GM12878 (cell line): ENCODE measurements around the gene UTP3. TPM values are rescaled to one million over a fixed set of nuclear protein-coding genes. Genes with fewer than 3 reads are reported as not detected.

Experiments
- ATAC-seq: fragments of 200-7000 bp; cut with Tn5 transposase; 3 replicates; pipeline ENCODE4 v1.9.1; 2020; ENCODE audit warnings: mild to moderate bottlenecking, moderate library complexity
- BruUV-seq: library from RNA; stranded (reverse); fragments of 400-500 nt; replicated peaks from 2 replicates; lab custom pipeline; 2021; lab: Mats Ljungman, UMichigan
- CTCF ChIA-PET: fragments of 300-600 bp; sonication (Branson Sonifier 250); formaldehyde crosslinking; extraction: SDS; loops from one replicate; lab custom pipeline; 2021; ENCODE audit warnings: inconsistent platforms; lab: Yijun Ruan, JAX
- POLR2A ChIA-PET: fragments of 350-600 bp; formaldehyde crosslinking; extraction: SDS; loops from one replicate; lab custom pipeline; 2021; ENCODE audit warnings: inconsistent platforms; lab: Charles Lee
- RAD21 ChIA-PET: fragments of 300-600 bp; sonication (Branson Sonifier 250); formaldehyde crosslinking; loops from one replicate; lab custom pipeline; 2023; ENCODE audit warnings: antibody characterized with exemption; ENCODE audit not compliant: unreplicated experiment; lab: Charles Lee
- SMC1A ChIA-PET: fragments of 300-600 bp; sonication (Branson Sonifier 250); formaldehyde crosslinking; loops from one replicate; lab custom pipeline; 2023; ENCODE audit not compliant: unreplicated experiment, uncharacterized antibody; lab: Charles Lee
- DNase-seq: peaks from one replicate; pipeline ENCODE4 v3.0.0-alpha.2; 2011; ENCODE audit warnings: low read depth, low spot score
- FAIRE-seq: peaks from 3 replicates; lab custom pipeline; 2011; peaks lifted over from hg19 to GRCh38; lab: Jason Lieb, UNC
- H2AFZ ChIP-seq: 2 replicates; pipeline ENCODE4 v1.6.0; 2011; ENCODE audit warnings: low read depth, low read length, control low read depth; ENCODE audit not compliant: control insufficient read depth
- H3K27ac ChIP-seq: 2 replicates; pipeline ENCODE4 v1.5.1; 2011; ENCODE audit warnings: control low read depth; ENCODE audit not compliant: control insufficient read depth, insufficient read depth
- H3K27me3 ChIP-seq, 2 experiments: replicated peaks in 1 of 2; 2 replicates each; pipeline versions ENCODE4 v1.6.0 to v1.6.1; 2011; ENCODE audit warnings: low read length in 1 of 2; ENCODE audit not compliant: control insufficient read depth in 2 of 2, insufficient read depth in 2 of 2
- H3K36me3 ChIP-seq, 2 experiments: 2 replicates each; pipeline ENCODE4 v1.5.1; 2011; ENCODE audit warnings: low read length in 1 of 2; ENCODE audit not compliant: control insufficient read depth in 2 of 2, insufficient read depth in 2 of 2
- H3K4me1 ChIP-seq: 2 replicates; pipeline ENCODE4 v1.6.1; 2011; ENCODE audit warnings: mild to moderate bottlenecking, low read length, moderate library complexity, mixed read lengths; ENCODE audit not compliant: control insufficient read depth, insufficient read depth
- H3K4me2 ChIP-seq: 2 replicates; pipeline ENCODE4 v1.6.0; 2011; ENCODE audit warnings: control low read depth; ENCODE audit not compliant: control insufficient read depth, insufficient read depth
- H3K4me3 ChIP-seq: fragments of 200-600 bp; sonication (generic); 2 replicates; pipeline ENCODE4 v1.5.1; 2016
- H3K79me2 ChIP-seq: 2 replicates; pipeline ENCODE4 v1.6.0; 2011; ENCODE audit warnings: low read length; ENCODE audit not compliant: control insufficient read depth, insufficient read depth
- H3K9ac ChIP-seq: 2 replicates; pipeline ENCODE4 v1.8.0; 2011; ENCODE audit warnings: low read length, control low read depth, mixed read lengths; ENCODE audit not compliant: control insufficient read depth, insufficient read depth
- H3K9me3 ChIP-seq: replicated peaks from 3 replicates; pipeline ENCODE4 v1.5.1; 2011; ENCODE audit warnings: mild to moderate bottlenecking, low read length; ENCODE audit not compliant: control insufficient read depth, insufficient read depth
- H4K20me1 ChIP-seq: 2 replicates; pipeline ENCODE4 v1.6.0; 2011; ENCODE audit not compliant: control insufficient read depth, insufficient read depth
- CBX5 ChIP-seq: sonication (generic); IDR thresholded peaks from 2 replicates; pipeline ENCODE4 v1.6.1; 2016; ENCODE audit warnings: low read depth, moderate library complexity, mild to moderate bottlenecking, inconsistent platforms
- CEBPZ ChIP-seq: fragments of 150-350 bp; IDR thresholded peaks from 2 replicates; pipeline ENCODE4 v1.6.1; 2016; ENCODE audit warnings: low read depth, low read length
- CHD2 ChIP-seq: IDR thresholded peaks from 2 replicates; pipeline ENCODE4 v1.6.1; 2011; ENCODE audit warnings: low read depth, low read length, improper control_type of control experiment, borderline replicate concordance
- CREM ChIP-seq: IDR thresholded peaks from 2 replicates; pipeline ENCODE4 v1.6.1; 2014; ENCODE audit warnings: antibody characterized with exemption, low read depth
- GATAD2B ChIP-seq: fragments of 450-650 bp; conservative IDR thresholded peaks from 2 replicates; pipeline ENCODE4 v1.6.1; 2017; ENCODE audit warnings: low read depth, mild to moderate bottlenecking, moderate library complexity
- HDAC2 ChIP-seq: fragments of 200-600 bp; sonication (generic); IDR thresholded peaks from 2 replicates; pipeline ENCODE4 v1.6.1; 2017
- MTA3 ChIP-seq: IDR thresholded peaks from 2 replicates; pipeline ENCODE4 v1.6.1; 2012; ENCODE audit warnings: low read length, inconsistent platforms, borderline replicate concordance
- NR2C2 ChIP-seq: IDR thresholded peaks from 2 replicates; pipeline ENCODE4 v1.6.1; 2011; ENCODE audit warnings: borderline replicate concordance, low read depth; ENCODE audit not compliant: control insufficient read depth, insufficient read length
- RELA ChIP-seq: fragments of 450-650 bp; IDR thresholded peaks from 2 replicates; pipeline ENCODE4 v1.8.0; 2014; ENCODE audit warnings: borderline replicate concordance; ENCODE audit not compliant: partially characterized antibody
- SMC3 ChIP-seq: IDR thresholded peaks from 2 replicates; pipeline ENCODE4 v1.6.1; 2011; ENCODE audit warnings: low read length, improper control_type of control experiment, borderline replicate concordance
- STAT1 ChIP-seq: fragments of 450-650 bp; conservative IDR thresholded peaks from 2 replicates; pipeline ENCODE4 v1.6.1; 2014; ENCODE audit warnings: antibody characterized with exemption, mild to moderate bottlenecking
- WRNIP1 ChIP-seq: IDR thresholded peaks from 2 replicates; pipeline ENCODE4 v1.6.1; 2011; ENCODE audit warnings: low read depth, low read length, improper control_type of control experiment, borderline replicate concordance
- ZBTB4 ChIP-seq: fragments of 450-650 bp; formaldehyde crosslinking; IDR thresholded peaks from 2 replicates; pipeline ENCODE4 v1.4.0; 2022; ENCODE audit warnings: mild to moderate bottlenecking, moderate library complexity
- WGBS: methylation state at CpG from one replicate; pipeline ENCODE4 v1.1.6; 2016; ENCODE audit warnings: low lambda C conversion rate; ENCODE audit not compliant: insufficient replicate concordance, insufficient coverage; ENCODE audit errors: missing lambda C conversion rate; 5-methylcytosine and 5-hydroxymethylcytosine counted together
- in situ Hi-C: fragments of 300-500 bp; cut with MboI; formaldehyde crosslinking; loops from 9 replicates; pipeline ENCODE4 v1.14.3; 2018; ENCODE audit warnings: mixed read lengths
- intact Hi-C: fragments of 100-400 bp; cut with micrococcal nuclease; formaldehyde crosslinking; loops from one replicate; pipeline ENCODE4 v1.14.2; 2022; ENCODE audit not compliant: unreplicated experiment
- polyA plus RNA-seq, 11 experiments: library from polyadenylated mRNA; depleted of rRNA in 4 of 11; unstranded in 6 of 11; stranded (reverse) in 5 of 11; fragments of >200 nt; fragmentation: Nextera tagmentation in 4 of 11; fragmentation: Illumina TruSeq in 1 of 11; extraction: Ambion mirVana in 4 of 11; extraction: Trizol in 1 of 11; gene quantifications; 1 replicate in 1 of 11; 2 replicates in 10 of 11; pipeline versions ENCODE4 v1.2.1 to v1.2.3, GENCODE V29; 2011 to 2016; ENCODE audit warnings: inconsistent platforms in 2 of 11, missing spikeins in 2 of 11, low read depth in 1 of 11
- total RNA-seq, 4 experiments: library from RNA; depleted of rRNA in 3 of 4; stranded (reverse); fragments of >200 nt in 3 of 4; fragmentation: Illumina TruSeq in 1 of 4; extraction: Trizol in 1 of 4; gene quantifications; 2 replicates each; pipeline versions ENCODE4 v1.2.1 to v1.2.3, GENCODE V29; 2013 to 2021
- TF ChIP-seq, protein P1 (sequence below): fragments of 450-650 bp; IDR thresholded peaks from 2 replicates; pipeline ENCODE4 v1.6.1; 2017; ENCODE audit warnings: mild to moderate bottlenecking, moderate library complexity

Gene UTP3
- total and polyA plus RNA-seq, 10 of the 15 experiments (the other 5 are each of a cell fraction or from before 2014, with no cell fraction given), result 15.8 to 60.7 (median 22.5) TPM

DNA sequence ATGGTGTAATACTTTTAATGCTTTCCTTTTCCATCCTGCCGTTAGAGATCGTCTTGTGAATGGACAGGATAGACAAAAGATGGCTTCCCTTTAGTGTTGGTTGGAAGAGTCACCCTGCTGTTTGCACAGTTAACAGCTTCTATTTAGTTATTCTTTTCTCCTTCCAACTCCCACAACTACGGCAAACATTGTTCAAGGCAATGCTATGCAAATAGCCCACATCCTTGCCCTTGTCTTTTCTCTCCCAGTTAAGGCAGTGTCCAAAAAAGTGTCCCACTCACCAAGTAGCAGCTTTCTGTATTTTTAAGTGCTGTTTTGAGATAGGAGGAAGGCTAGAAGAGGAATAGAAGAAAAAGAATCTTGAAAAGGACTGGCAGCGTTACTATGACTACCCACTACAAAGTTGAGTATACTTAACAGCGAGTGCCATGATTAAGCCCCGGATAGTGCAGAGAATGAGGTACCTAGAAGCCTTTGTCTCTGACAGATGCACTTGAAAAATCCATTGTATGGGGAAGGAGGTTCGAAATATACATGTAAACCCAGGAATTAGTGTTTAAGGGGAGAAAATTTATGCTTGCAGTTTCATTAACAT lies 21.4 kb downstream of the UTP3 start:
- POLR2A ChIA-PET, result no interaction called here
- no peak for TF ChIP-seq HDAC2
- TF ChIP-seq CREM, result no peak
- TF ChIP-seq RELA, result no peak
- no peak for TF ChIP-seq CEBPZ
- TF ChIP-seq NR2C2, result no peak
- no peak for TF ChIP-seq GATAD2B
- no peak for TF ChIP-seq ZBTB4 (CRISPR knock-in tag)
- TF ChIP-seq WRNIP1, result no peak
- no peak for TF ChIP-seq CBX5
- TF ChIP-seq SMC3, result no peak
- no peak for TF ChIP-seq STAT1
- TF ChIP-seq MTA3, result no peak
- no peak for TF ChIP-seq CHD2
- TF ChIP-seq, protein P1, sequence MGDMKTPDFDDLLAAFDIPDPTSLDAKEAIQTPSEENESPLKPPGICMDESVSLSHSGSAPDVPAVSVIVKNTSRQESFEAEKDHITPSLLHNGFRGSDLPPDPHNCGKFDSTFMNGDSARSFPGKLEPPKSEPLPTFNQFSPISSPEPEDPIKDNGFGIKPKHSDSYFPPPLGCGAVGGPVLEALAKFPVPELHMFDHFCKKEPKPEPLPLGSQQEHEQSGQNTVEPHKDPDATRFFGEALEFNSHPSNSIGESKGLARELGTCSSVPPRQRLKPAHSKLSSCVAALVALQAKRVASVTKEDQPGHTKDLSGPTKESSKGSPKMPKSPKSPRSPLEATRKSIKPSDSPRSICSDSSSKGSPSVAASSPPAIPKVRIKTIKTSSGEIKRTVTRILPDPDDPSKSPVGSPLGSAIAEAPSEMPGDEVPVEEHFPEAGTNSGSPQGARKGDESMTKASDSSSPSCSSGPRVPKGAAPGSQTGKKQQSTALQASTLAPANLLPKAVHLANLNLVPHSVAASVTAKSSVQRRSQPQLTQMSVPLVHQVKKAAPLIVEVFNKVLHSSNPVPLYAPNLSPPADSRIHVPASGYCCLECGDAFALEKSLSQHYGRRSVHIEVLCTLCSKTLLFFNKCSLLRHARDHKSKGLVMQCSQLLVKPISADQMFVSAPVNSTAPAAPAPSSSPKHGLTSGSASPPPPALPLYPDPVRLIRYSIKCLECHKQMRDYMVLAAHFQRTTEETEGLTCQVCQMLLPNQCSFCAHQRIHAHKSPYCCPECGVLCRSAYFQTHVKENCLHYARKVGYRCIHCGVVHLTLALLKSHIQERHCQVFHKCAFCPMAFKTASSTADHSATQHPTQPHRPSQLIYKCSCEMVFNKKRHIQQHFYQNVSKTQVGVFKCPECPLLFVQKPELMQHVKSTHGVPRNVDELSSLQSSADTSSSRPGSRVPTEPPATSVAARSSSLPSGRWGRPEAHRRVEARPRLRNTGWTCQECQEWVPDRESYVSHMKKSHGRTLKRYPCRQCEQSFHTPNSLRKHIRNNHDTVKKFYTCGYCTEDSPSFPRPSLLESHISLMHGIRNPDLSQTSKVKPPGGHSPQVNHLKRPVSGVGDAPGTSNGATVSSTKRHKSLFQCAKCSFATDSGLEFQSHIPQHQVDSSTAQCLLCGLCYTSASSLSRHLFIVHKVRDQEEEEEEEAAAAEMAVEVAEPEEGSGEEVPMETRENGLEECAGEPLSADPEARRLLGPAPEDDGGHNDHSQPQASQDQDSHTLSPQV, result no peak

More for the DNA sequence above, 21.4 kb downstream of the UTP3 start:
- no peaks in the 10 kb centered on the region for H3K36me3 ChIP-seq
- DNase-seq (no peak), FAIRE-seq (no peak), ATAC-seq (no peak)
- BruUV-seq, result no TSS peak
- WGBS, result 89% methylated on average over 7 of the region's 7 CpGs
- RAD21 ChIA-PET, result no interaction called here
- CTCF ChIA-PET, result interaction anchor here (7.5 kb wide), 1 partner anchor 26 kb away, joined by 77 read pairs; no protein-coding TSS in a partner anchor
- SMC1A ChIA-PET, result interaction anchor here (0.6 kb wide), 1 partner anchor 44 kb away, joined by 3 read pairs; no protein-coding TSS in a partner anchor
- H3K9ac ChIP-seq, result no peak overlapping the region
- intact Hi-C loops (loop anchor here (5.0 kb wide), 1 partner anchor 128 kb away; the partner anchor contains the start of gene GRSF1), in situ Hi-C loops (no loop called here)
- H3K4me3 ChIP-seq, result no peak overlapping the region
- H3K4me2 ChIP-seq, result no peak overlapping the region
- H3K79me2 ChIP-seq, result peaks cover 2% of the 10 kb centered on the region; the same call in 1 of the 2 replicates
- H2AFZ ChIP-seq, result no peak overlapping the region
- H3K4me1 ChIP-seq, result peaks cover 16% of the 10 kb centered on the region
- H4K20me1 ChIP-seq, result no peaks in the 10 kb centered on the region
- no peak overlapping the region for H3K27ac ChIP-seq
- H3K27me3 ChIP-seq, result no peaks in the 10 kb centered on the region
- no peaks in the 10 kb centered on the region for H3K9me3 ChIP-seq
